A673 (cell line): ENCODE measurements around the gene ITGB3. TPM values are rescaled to one million over a fixed set of nuclear protein-coding genes. Genes with fewer than 3 reads are reported as not detected.

Experiments
- BruUV-seq: library from RNA; stranded (reverse); fragments of 400-500 nt; replicated peaks from 2 replicates; lab custom pipeline; 2021; lab: Mats Ljungman, UMichigan
- CTCF ChIA-PET: fragments of 300-600 bp; sonication (Branson Sonifier 250); formaldehyde crosslinking; loops from one replicate; lab custom pipeline; 2022; ENCODE audit warnings: antibody characterized with exemption; lab: Charles Lee
- POLR2A ChIA-PET: fragments of 300-600 bp; sonication (Branson Sonifier 250); formaldehyde crosslinking; loops from one replicate; lab custom pipeline; 2022; ENCODE audit warnings: antibody characterized with exemption; ENCODE audit not compliant: low non-redundant PET; lab: Charles Lee
- DNase-seq: peaks from one replicate; pipeline ENCODE4 v3.0.0-alpha.2; 2015; ENCODE audit warnings: low spot score
- H3K27ac ChIP-seq: fragments of 200-600 bp; sonication (generic); 2 replicates; pipeline ENCODE4 v1.5.1; 2016; ENCODE audit warnings: mixed run types, low read depth, mild to moderate bottlenecking, mixed read lengths, antibody characterized with exemption, low read length; ENCODE audit not compliant: poor library complexity, severe bottlenecking
- H3K27me3 ChIP-seq: fragments of 200-600 bp; sonication (generic); replicated peaks from 2 replicates; pipeline ENCODE4 v1.6.1; 2017; ENCODE audit warnings: mixed run types, low read depth, mild to moderate bottlenecking, mixed read lengths, antibody characterized with exemption, low read length; ENCODE audit not compliant: insufficient read depth, poor library complexity
- H3K36me3 ChIP-seq: fragments of 200-600 bp; sonication (generic); 2 replicates; pipeline ENCODE4 v1.6.1; 2016; ENCODE audit warnings: mixed run types, mild to moderate bottlenecking, mixed read lengths, antibody characterized with exemption, low read length; ENCODE audit not compliant: insufficient read depth, poor library complexity, severe bottlenecking
- H3K4me1 ChIP-seq: fragments of 200-600 bp; sonication (generic); 2 replicates; pipeline ENCODE4 v1.6.1; 2017; ENCODE audit warnings: mixed run types, mild to moderate bottlenecking, mixed read lengths, antibody characterized with exemption, low read length; ENCODE audit not compliant: insufficient read depth, poor library complexity, severe bottlenecking
- H3K4me3 ChIP-seq: fragments of 200-600 bp; sonication (generic); 2 replicates; pipeline ENCODE4 v1.5.1; 2016; ENCODE audit warnings: low read depth, mixed run types, mild to moderate bottlenecking, mixed read lengths, low read length; ENCODE audit not compliant: poor library complexity, severe bottlenecking
- H3K9me3 ChIP-seq: fragments of 200-600 bp; sonication (generic); 2 replicates; pipeline ENCODE4 v1.6.1; 2016; ENCODE audit warnings: mixed run types, low read depth, mild to moderate bottlenecking, mixed read lengths, antibody characterized with exemption, low read length; ENCODE audit not compliant: poor library complexity, severe bottlenecking
- EZH2 ChIP-seq: fragments of 200-600 bp; sonication (generic); IDR thresholded peaks from 2 replicates; pipeline ENCODE4 v1.6.1; 2017; ENCODE audit warnings: borderline replicate concordance, low read depth, mild to moderate bottlenecking, mixed read lengths, antibody characterized with exemption, low read length; ENCODE audit not compliant: poor library complexity, severe bottlenecking
- intact Hi-C: fragments of 100-400 bp; cut with micrococcal nuclease; formaldehyde crosslinking; loops from one replicate; pipeline ENCODE4 v1.10.0; 2022; ENCODE audit not compliant: unreplicated experiment
- total RNA-seq: library from RNA; stranded (reverse); gene quantifications from 2 replicates; pipeline ENCODE4 v1.2.3, GENCODE V29; 2021
- TF ChIP-seq, protein P1 (sequence below): fragments of 300-800, 200-600 bp; sonication (generic); conservative IDR thresholded peaks from 2 replicates; pipeline ENCODE4 v1.5.1; 2017; ENCODE audit warnings: low read depth, mild to moderate bottlenecking, antibody characterized with exemption, low read length, moderate library complexity, mixed read lengths

ITGB3 gene
- total RNA-seq, 1 experiment from 2014 or later: not detected

- Histone ChIP-seq H3K4me1 (no peaks in the 10 kb centered on the region), H3K4me3 (no peak overlapping the region), H3K27ac (no peak overlapping the region), H3K36me3 (no peaks in the 10 kb centered on the region), H3K9me3 (no peaks in the 10 kb centered on the region), H3K27me3 (no peaks in the 10 kb centered on the region)
- no peak for TF ChIP-seq EZH2
- TF ChIP-seq, protein P1, sequence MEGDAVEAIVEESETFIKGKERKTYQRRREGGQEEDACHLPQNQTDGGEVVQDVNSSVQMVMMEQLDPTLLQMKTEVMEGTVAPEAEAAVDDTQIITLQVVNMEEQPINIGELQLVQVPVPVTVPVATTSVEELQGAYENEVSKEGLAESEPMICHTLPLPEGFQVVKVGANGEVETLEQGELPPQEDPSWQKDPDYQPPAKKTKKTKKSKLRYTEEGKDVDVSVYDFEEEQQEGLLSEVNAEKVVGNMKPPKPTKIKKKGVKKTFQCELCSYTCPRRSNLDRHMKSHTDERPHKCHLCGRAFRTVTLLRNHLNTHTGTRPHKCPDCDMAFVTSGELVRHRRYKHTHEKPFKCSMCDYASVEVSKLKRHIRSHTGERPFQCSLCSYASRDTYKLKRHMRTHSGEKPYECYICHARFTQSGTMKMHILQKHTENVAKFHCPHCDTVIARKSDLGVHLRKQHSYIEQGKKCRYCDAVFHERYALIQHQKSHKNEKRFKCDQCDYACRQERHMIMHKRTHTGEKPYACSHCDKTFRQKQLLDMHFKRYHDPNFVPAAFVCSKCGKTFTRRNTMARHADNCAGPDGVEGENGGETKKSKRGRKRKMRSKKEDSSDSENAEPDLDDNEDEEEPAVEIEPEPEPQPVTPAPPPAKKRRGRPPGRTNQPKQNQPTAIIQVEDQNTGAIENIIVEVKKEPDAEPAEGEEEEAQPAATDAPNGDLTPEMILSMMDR: no peak
- CTCF ChIA-PET: no interaction called here
- no peak for DNase-seq
- POLR2A ChIA-PET: no interaction called here
- no TSS peak for BruUV-seq
- intact Hi-C loops: no loop called here
Observed at GRCh38 chr17:47295874-47296255, 42.2 kb downstream of the ITGB3 start.

DNA sequence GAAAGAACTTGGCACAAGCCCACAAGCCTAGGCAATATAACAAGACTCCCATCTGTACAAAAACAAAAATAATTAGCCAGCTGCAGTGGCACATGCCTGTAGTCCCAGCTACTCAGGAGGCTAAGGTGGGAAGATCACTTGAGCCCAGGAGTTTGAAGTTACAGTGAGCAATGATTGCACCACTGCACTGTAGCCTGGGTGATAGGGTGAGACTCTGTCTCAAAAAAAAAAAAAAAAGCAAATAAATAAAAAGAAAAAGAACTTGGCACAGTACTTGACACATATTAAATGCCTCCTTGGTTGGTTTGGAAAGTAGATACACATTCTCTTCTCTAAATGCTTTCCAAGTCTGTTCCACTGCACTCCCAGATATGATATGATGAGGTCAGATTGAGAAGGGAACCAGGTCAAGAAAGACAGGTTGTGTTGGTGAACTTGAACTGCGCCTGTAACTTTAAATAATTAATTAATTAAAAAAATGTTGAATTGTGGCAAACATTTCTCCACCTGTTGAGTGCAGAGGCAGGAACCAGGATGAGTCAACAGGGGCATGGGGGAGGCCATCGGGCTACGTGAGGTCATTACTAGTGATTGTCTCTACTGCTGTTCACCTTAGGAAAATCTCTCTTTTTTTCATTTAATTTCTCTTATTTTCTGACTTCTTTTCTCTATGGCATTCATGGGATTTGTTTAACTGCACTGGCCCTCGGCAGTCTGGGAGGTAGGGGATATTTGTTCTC lies 44.2 kb downstream of the ITGB3 start:
- POLR2A ChIA-PET: no interaction called here
- CTCF ChIA-PET: no interaction called here
- no peaks in the 10 kb centered on the region for H3K36me3 ChIP-seq
- no peak for TF ChIP-seq EZH2
- TF ChIP-seq, protein P1: no peak
- no peak overlapping the region for H3K4me3 ChIP-seq
- no peaks in the 10 kb centered on the region for H3K27me3 ChIP-seq
- no peak overlapping the region for H3K27ac ChIP-seq
- intact Hi-C loops: no loop called here
- no TSS peak for BruUV-seq
- DNase-seq: no peak
- H3K9me3 ChIP-seq: no peaks in the 10 kb centered on the region
- no peaks in the 10 kb centered on the region for H3K4me1 ChIP-seq

DNA sequence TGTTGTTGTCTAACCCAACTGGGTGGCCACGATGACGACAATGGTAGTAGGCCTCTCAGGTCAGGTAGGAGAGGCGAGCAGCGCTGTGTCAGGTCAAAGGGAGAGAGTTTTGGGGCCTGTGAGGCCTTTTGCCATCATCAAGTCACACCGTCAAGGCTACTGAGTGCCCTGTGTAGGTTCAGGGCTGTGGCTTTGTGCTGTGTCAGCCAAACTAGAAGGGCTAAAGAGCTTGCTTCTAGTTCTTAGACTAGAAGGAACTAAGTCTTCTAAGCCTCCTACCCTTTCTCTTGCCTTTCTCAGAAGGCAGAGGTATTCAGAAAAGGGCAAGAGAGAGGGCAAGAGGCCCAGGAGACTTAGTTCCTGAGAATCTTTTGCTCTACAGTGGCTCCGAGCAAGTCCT lies 45.1 kb downstream of the ITGB3 start:
- intact Hi-C loops: no loop called here
- Histone ChIP-seq H3K36me3 (no peaks in the 10 kb centered on the region), H3K27me3 (no peaks in the 10 kb centered on the region), H3K4me3 (no peak overlapping the region), H3K9me3 (no peaks in the 10 kb centered on the region), H3K27ac (no peak overlapping the region), H3K4me1 (no peaks in the 10 kb centered on the region)
- no peak for DNase-seq
- CTCF ChIA-PET: no interaction called here
- BruUV-seq: no TSS peak
- TF ChIP-seq, protein P1: no peak
- no peak for TF ChIP-seq EZH2
- POLR2A ChIA-PET: no interaction called here
